Hepatocyte (in vitro differentiated cells): ENCODE measurements around the gene CREBBP.

Source experiments
- EZH2 ChIP-seq: fragments of 200-600 bp; sonication (generic); IDR thresholded peaks from 2 replicates; pipeline ENCODE4 v1.6.1; 2016; ENCODE audit warnings: antibody characterized with exemption, mild to moderate bottlenecking, borderline replicate concordance
- EZH2phosphoT487 ChIP-seq: fragments of 200-600 bp; sonication (generic); IDR thresholded peaks from one replicate; pipeline ENCODE4 v1.6.1; 2018; ENCODE audit warnings: antibody characterized with exemption, mild to moderate bottlenecking, low read depth, moderate library complexity; ENCODE audit not compliant: unreplicated experiment, severe bottlenecking
- TF ChIP-seq, protein P1 (sequence below): fragments of 200-600 bp; sonication (generic); IDR thresholded peaks from 2 replicates; pipeline ENCODE4 v1.5.1; 2016; ENCODE audit warnings: antibody characterized with exemption, mild to moderate bottlenecking; ENCODE audit not compliant: poor library complexity

DNA sequence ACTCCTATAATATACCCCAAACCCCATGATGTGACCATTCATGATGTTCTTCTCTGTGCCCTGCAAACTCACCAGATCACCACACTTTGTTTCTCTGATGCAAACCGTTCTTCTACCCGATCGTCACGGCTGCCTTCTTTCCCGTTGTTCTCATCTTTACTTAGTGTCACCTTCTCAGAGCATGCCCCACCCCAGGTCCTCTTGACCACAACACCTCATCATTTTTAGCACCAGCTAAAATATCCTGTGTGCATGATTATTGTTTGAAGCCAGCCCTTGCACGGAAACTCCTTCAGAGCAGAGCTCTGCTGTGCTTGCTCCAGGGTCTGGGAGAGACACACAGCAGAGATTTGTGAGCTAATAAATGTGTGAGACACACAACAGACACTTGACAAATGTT, 38.9 kb upstream of the CREBBP start:
- TF ChIP-seq, protein P1, sequence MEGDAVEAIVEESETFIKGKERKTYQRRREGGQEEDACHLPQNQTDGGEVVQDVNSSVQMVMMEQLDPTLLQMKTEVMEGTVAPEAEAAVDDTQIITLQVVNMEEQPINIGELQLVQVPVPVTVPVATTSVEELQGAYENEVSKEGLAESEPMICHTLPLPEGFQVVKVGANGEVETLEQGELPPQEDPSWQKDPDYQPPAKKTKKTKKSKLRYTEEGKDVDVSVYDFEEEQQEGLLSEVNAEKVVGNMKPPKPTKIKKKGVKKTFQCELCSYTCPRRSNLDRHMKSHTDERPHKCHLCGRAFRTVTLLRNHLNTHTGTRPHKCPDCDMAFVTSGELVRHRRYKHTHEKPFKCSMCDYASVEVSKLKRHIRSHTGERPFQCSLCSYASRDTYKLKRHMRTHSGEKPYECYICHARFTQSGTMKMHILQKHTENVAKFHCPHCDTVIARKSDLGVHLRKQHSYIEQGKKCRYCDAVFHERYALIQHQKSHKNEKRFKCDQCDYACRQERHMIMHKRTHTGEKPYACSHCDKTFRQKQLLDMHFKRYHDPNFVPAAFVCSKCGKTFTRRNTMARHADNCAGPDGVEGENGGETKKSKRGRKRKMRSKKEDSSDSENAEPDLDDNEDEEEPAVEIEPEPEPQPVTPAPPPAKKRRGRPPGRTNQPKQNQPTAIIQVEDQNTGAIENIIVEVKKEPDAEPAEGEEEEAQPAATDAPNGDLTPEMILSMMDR, result no peak
- TF ChIP-seq EZH2, result no peak
- TF ChIP-seq EZH2phosphoT487, result no peak
